ENCODE data around the gene EDC4. TPM values are rescaled to one million over a fixed set of nuclear protein-coding genes. Genes with fewer than 3 reads are reported as not detected.
A peak's percentile ranks its signal among the peaks of the same experiment; 100 is the strongest.

The EDC4 gene
- total and polyA plus RNA-seq, 2 of the 8 experiments (the other 6 are each of a cell fraction or from before 2014, with no cell fraction given) = 58.5 to 72.7 TPM

GRCh38 chr16:67856927-67857546 is 15.8 kb upstream of the EDC4 start:
- Histone ChIP-seq H2BK5ac (ENCODE audit: low read depth, low read length) (peak overlapping the region; percentile 8; the same call in 1 of the 2 replicates), H3K79me2 (ENCODE audit: control insufficient read depth in 1 of 2, insufficient read depth in 2 of 2, low read length in 2 of 2) (peaks cover 42 to 94% of the 10 kb centered on the region in 2 experiments), H3K56ac (replicated peaks; ENCODE audit: insufficient read length, low read depth, low read length) (no peak overlapping the region), H3K23ac (ENCODE audit: insufficient read length) (no peak overlapping the region), H3K4me3 (ENCODE audit: extremely low read depth in 1 of 4, insufficient read depth in 2 of 4, low read depth in 3 of 4, low read length in 4 of 4) (no peak overlapping the region; a peak in 1 of 8 replicates), H2BK12ac (ENCODE audit: low read depth, low read length) (peak overlapping the region; percentile 21; the same call in 1 of the 2 replicates), H3K36me3 (ENCODE audit: control insufficient read depth in 2 of 4, insufficient read depth in 4 of 4, low read length in 3 of 4) (peaks cover 0 to 13% (median 4%) of the 10 kb centered on the region in 4 experiments; a peak in 3 of 8 replicates), H3K23me2 (ENCODE audit: low read depth, low read length) (no peaks in the 10 kb centered on the region), H4K91ac (replicated peaks; ENCODE audit: insufficient read length, low read length) (no peak overlapping the region), H3K79me1 (ENCODE audit: low read depth, low read length) (peaks cover 37% of the 10 kb centered on the region), H4K5ac (ENCODE audit: insufficient read length, low read depth, low read length) (no peak overlapping the region), H3K14ac (ENCODE audit: insufficient read length) (no peak overlapping the region), H3K4me2 (ENCODE audit: insufficient read depth in 1 of 2, low read depth in 2 of 2, low read length in 2 of 2) (peak overlapping the region; percentile 43 to 60; a peak in 3 of 4 replicates), H4K20me1 (replicated peaks in 1 of 2; ENCODE audit: control insufficient read depth in 1 of 2, insufficient read depth in 2 of 2, low read length in 2 of 2) (peaks cover 32 to 51% of the 10 kb centered on the region in 2 experiments), H2AFZ (ENCODE audit: low read length) (no peak overlapping the region), H3K4ac (replicated peaks; ENCODE audit: insufficient read length, low read depth, low read length) (no peak overlapping the region), H3K27me3 (replicated peaks in 1 of 4; ENCODE audit: control insufficient read depth in 3 of 4, extremely low read depth in 1 of 4, insufficient read depth in 3 of 4, low read length in 3 of 4) (no peaks in the 10 kb centered on the region), H3K18ac (ENCODE audit: extremely low read depth, low read length) (no peak overlapping the region; the same call in 1 of the 2 replicates), H2BK120ac (replicated peaks; ENCODE audit: low read depth, low read length) (no peak overlapping the region), H2BK20ac (ENCODE audit: low read length) (no peak overlapping the region), H3K9ac (replicated peaks in 1 of 4; ENCODE audit: extremely low read depth in 1 of 4, low read depth in 3 of 4, low read length in 3 of 4) (peak overlapping the region in 1 of 4 experiments; percentile 44; a peak in 2 of 7 replicates), H2BK15ac (ENCODE audit: low read length) (no peak overlapping the region), H3K9me3 (ENCODE audit: insufficient read depth in 2 of 2, low read depth in 1 of 2, low read length in 1 of 2) (no peaks in the 10 kb centered on the region), H2AK5ac (ENCODE audit: low read depth, low read length) (no peak overlapping the region; the same call in 1 of the 2 replicates), H3K4me1 (replicated peaks in 1 of 4; ENCODE audit: control insufficient read depth in 3 of 4, insufficient read depth in 4 of 4, low read length in 3 of 4) (peaks cover 8 to 15% (median 13%) of the 10 kb centered on the region in 4 experiments), H3K27ac (ENCODE audit: low read depth, low read length) (peak overlapping the region; percentile 75), H4K8ac (ENCODE audit: extremely low read depth, insufficient read depth, low read length) (no peak overlapping the region)
- DNase-seq (ENCODE audit: low read depth in 1 of 2, low spot score in 2 of 2) = no peak
- 82% methylated on average over 5 of the region's 5 CpGs; no CpG with 5 or more reads in 1 of the 2 experiments for WGBS, 2 experiments (ENCODE audit: extremely low coverage in 1 of 2, insufficient coverage in 1 of 2, insufficient read length in 1 of 2, insufficient replicate concordance in 2 of 2, low coverage in 1 of 2, low lambda C conversion rate in 2 of 2, missing lambda C conversion rate in 1 of 2)
- ChIA-PET POLR2A (ENCODE audit: partially characterized antibody) (interaction anchor here (1.0 to 2.9 kb wide), 4 partner anchors 9 to 228 kb away, joined by 3 to 27 read pairs (median 3); partner anchors contain the start of genes CENPT, NFATC3 and NUTF2), CTCF (ENCODE audit: partially characterized antibody) (interaction anchor here (0.6 to 3.5 kb wide), 10 partner anchors 12 to 194 kb away, joined by 3 to 20 read pairs (median 3); partner anchors contain the start of gene NRN1L)
- no peak for FAIRE-seq
- TF ChIP-seq RFX5 (IDR thresholded peaks at IDR 0.05; ENCODE audit: borderline replicate concordance, low read depth, low read length) (no peak), TAF1 (IDR thresholded peaks at IDR 0.05; ENCODE audit: low read depth, low read length) (0 out of 2 replicates have a peak, but pooled peaks have one; percentile 1), JUND (IDR thresholded peaks at IDR 0.05; ENCODE audit: low read length) (no peak), E2F6 (IDR thresholded peaks at IDR 0.05) (no peak), EZH2 (IDR thresholded peaks at IDR 0.05; ENCODE audit: low read depth, low read length, severe bottlenecking) (no peak), SIRT6 (IDR thresholded peaks at IDR 0.05; ENCODE audit: low read length) (no peak)

All from H1 (cell line).